HL-60 (cell line): ENCODE data around the gene DIP2A.

Source experiments
- DNase-seq, 2 experiments: peaks; one replicate each; pipeline ENCODE4 v3.0.0-alpha.2; 2010 to 2020; ENCODE audit warnings: low read depth in 1 of 2, low spot score in 1 of 2
- H3K27ac ChIP-seq: fragments of 250-450 bp; sonication (Bioruptor Pico); replicated peaks from 2 replicates; pipeline ENCODE4 v1.5.1; 2020; ENCODE audit warnings: mild to moderate bottlenecking, moderate library complexity
- H3K27me3 ChIP-seq: fragments of 250-450 bp; sonication (Bioruptor Pico); 2 replicates; pipeline ENCODE4 v1.5.1; 2021; ENCODE audit warnings: mild to moderate bottlenecking, moderate library complexity; ENCODE audit not compliant: insufficient read depth, poor library complexity, severe bottlenecking
- H3K4me3 ChIP-seq: replicated peaks from 2 replicates; pipeline ENCODE4 v1.5.1; 2011; ENCODE audit warnings: mild to moderate bottlenecking, control low read depth, low read length; ENCODE audit not compliant: insufficient read depth
- CTCF ChIP-seq: IDR thresholded peaks from one replicate; pipeline ENCODE4 v1.5.1; 2011; ENCODE audit warnings: low read length, control low read depth, inconsistent platforms; ENCODE audit not compliant: insufficient read depth
- GABPA ChIP-seq: IDR thresholded peaks from 2 replicates; pipeline ENCODE4 v1.6.1; 2012; ENCODE audit warnings: low read depth
- POLR2AphosphoS5 ChIP-seq: IDR thresholded peaks from 2 replicates; pipeline ENCODE4 v1.6.1; 2012; ENCODE audit warnings: low read depth
- SPI1 ChIP-seq: IDR thresholded peaks from 2 replicates; pipeline ENCODE4 v1.6.1; 2012; ENCODE audit warnings: low read depth, mild to moderate bottlenecking, borderline replicate concordance
- TF ChIP-seq, protein P1 (sequence below): IDR thresholded peaks from 2 replicates; pipeline ENCODE4 v1.6.1; 2012; ENCODE audit warnings: low read depth; ENCODE audit not compliant: insufficient replicate concordance

The DIP2A gene

GRCh38 chr21:46421191-46421750 is 37.4 kb upstream of the DIP2A start:
- no peak for DNase-seq
- TF ChIP-seq, protein P1, sequence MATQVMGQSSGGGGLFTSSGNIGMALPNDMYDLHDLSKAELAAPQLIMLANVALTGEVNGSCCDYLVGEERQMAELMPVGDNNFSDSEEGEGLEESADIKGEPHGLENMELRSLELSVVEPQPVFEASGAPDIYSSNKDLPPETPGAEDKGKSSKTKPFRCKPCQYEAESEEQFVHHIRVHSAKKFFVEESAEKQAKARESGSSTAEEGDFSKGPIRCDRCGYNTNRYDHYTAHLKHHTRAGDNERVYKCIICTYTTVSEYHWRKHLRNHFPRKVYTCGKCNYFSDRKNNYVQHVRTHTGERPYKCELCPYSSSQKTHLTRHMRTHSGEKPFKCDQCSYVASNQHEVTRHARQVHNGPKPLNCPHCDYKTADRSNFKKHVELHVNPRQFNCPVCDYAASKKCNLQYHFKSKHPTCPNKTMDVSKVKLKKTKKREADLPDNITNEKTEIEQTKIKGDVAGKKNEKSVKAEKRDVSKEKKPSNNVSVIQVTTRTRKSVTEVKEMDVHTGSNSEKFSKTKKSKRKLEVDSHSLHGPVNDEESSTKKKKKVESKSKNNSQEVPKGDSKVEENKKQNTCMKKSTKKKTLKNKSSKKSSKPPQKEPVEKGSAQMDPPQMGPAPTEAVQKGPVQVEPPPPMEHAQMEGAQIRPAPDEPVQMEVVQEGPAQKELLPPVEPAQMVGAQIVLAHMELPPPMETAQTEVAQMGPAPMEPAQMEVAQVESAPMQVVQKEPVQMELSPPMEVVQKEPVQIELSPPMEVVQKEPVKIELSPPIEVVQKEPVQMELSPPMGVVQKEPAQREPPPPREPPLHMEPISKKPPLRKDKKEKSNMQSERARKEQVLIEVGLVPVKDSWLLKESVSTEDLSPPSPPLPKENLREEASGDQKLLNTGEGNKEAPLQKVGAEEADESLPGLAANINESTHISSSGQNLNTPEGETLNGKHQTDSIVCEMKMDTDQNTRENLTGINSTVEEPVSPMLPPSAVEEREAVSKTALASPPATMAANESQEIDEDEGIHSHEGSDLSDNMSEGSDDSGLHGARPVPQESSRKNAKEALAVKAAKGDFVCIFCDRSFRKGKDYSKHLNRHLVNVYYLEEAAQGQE = no peak
- no peak for TF ChIP-seq GABPA
- TF ChIP-seq POLR2AphosphoS5 = no peak
- no peak for TF ChIP-seq SPI1
- no peak for TF ChIP-seq CTCF
- Histone ChIP-seq H3K27ac (no peak overlapping the region), H3K27me3 (no peaks in the 10 kb centered on the region), H3K4me3 (no peak overlapping the region)

GRCh38 chr21:46421756-46422555 is 36.7 kb upstream of the DIP2A start:
- no peak for DNase-seq
- Histone ChIP-seq H3K4me3 (no peak overlapping the region), H3K27me3 (no peaks in the 10 kb centered on the region), H3K27ac (no peak overlapping the region)
- TF ChIP-seq, protein P1 = no peak
- no peak for TF ChIP-seq CTCF

DNA sequence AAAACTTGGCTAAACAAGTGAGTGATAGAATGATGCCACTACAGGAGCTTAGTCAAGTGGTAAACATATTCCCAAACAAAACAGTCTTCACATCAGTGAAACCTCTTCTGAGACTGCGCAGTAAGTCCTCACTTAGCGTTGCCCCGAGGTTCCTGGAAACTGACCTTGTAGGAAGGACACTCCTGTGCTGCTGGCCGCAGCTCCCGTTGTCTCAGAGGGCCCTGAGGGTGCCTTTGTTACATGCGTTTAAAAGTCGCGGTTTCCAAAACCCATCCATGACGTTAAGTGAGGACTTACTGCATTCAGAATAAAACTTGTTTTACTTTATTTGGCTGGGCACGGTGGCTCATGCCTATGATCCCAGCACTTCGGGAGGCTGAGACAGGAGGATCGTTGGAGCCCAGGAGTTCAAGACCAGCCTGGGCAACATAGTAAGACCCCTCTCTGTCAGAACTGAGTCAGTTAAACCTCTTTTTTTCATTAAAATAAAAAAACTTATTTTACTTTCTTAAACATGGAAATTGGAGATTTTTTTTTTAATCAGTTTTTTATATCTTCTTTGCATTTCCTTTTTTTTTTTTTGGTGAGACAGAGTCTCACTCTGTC is 36.0 kb upstream of the DIP2A start:
- Histone ChIP-seq H3K27ac (no peak overlapping the region), H3K4me3 (no peak overlapping the region), H3K27me3 (no peaks in the 10 kb centered on the region)
- TF ChIP-seq SPI1 (no peak), POLR2AphosphoS5 (no peak), CTCF (no peak), GABPA (no peak)
- TF ChIP-seq, protein P1 = no peak
- no peak for DNase-seq
